GM19395 (cell line): ENCODE data around the gene ISCU.
"Not testable (repeated sequence)": the region's sequence is repeated elsewhere in the genome, so short reads cannot be mapped to it uniquely, and the experiment has no call there.

ENCODE experiments used
- ATAC-seq: cut with Tn5 transposase; IDR thresholded peaks from one replicate; pipeline ENCODE4 v1.9.1; 2021; ENCODE audit warnings: mild to moderate bottlenecking, moderate library complexity; ENCODE audit not compliant: unreplicated experiment

Gene ISCU

DNA sequence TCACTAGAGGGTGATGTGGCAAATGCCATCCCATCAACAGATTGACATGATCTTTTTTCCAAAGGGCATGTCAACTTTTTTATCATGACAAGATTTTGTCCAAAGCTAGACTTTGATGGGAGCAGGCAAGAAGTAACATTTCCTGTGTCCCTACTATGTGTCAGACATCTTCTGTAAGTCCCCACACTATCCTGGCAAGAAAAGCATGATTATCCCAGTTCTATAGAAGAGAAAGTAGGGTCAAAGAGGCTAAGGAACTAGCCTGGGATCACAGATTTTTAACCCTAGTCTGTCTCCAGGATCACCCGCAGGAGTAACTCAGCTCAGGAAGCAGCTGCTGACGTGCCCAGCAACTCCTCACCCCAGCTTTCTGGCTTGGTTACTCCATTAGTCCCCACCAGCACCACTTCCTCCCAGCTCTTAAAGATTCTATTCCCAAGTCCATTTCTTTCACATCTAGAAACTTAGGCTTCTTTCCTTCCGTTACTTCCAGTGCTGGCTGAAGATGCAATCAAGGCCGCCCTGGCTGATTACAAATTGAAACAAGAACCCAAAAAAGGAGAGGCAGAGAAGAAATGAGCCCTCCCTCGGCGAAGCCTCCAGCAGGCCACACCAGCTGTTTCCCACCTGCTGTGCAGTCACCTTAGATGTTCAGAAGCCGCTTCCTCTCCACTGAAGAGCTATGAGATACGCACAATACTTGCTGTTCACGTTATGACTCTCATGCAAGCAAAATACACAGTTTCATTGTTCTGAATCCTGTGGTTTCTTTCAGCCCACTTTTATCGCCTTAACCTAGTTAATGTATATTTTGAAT lies 6.2 kb downstream of the ISCU start:
- peak; percentile 78 for ATAC-seq

DNA sequence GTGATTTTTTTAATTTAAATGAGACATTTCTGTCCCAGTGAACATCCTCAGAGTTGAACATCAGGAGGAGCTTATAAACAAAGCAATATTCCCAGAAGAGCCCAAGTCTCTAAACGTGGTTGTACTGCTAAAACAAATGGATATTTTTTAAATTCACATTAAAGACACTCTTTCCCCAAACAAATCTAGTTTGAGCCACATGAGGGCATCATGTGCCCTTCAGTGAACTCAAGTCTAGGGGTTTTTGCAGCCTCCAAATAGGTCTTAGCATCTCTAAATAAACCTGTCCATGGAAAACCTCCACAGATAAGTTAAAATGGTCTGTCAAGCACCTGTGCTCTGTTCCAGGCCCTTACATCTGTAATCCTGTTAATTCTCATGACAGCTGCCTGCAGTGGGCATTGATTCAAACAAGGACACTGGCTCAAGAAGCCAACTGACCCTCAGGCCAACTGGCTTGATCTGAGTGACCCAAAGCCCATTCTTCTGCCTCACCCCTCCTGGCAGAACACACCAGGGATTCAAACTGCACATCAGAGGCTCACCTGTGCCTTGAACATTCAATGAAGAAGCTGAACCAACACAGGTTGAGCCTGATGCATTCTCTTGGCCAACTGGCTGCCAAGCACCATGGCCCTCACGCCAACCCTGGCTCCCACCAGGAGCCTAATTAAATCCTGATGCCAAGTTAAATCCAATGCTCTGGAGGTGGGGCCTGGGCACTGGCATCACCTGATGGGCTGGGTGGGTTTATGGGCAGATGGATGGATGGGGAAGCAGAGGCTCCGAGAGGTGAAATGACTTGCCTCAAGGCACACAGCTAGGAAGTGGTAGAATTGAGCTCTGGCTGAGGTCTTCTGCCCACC lies 8.6 kb downstream of the ISCU start:
- no peak for ATAC-seq

DNA sequence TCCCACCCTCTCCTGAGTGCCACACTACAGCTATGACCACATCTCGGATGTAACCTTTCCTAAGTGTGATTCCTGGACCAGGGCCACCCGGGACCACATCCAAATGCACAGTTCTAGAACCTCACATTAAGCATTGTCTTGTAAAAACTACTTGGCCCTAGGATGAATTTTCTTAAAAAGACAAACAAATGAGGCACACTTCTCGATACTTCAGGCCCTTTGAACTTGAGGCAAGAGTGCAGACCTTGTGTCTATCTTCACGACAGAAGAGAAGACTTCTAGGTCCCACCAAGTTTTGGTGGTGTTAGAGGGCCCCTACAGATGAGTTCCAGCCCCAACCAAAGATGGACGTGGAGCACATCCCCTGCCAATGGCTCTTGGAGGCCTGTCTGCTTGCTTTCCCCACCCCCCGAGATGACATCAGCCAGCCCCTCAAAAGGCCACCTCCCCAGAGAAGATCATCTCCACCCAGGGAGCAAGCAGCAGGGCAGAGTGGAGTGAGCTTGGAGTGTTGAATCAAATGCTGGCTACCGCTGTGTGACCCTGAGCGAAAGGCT lies 9.3 kb downstream of the ISCU start:
- no peak for ATAC-seq

DNA sequence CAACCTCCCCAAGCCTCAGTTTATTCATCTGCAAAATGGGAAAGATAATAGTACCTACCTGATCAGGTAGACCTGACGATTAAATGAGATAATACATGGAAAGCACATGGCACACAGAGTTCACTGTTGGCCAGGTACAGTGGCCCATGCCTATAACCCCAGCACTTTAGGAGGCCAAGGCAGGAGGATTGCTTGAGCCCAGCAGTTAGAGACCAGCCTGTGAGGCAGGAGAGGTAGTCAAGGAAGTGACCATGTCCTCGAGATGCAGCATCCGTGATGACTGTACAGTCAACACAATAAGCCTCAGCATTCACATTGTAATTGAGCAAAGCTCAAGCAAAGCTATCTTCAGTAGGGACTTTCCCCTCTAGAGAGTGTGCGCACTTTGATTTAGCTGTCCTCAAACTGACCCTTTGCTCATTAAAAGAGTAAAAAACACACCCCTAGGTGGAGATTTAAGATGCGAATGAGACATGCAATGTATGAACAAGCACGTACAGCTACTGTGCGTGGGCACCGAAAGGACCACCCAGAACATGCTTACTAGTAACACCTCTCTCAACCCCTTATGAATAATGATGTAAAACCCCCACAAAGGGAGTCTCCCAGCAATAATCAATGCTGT lies 9.9 kb downstream of the ISCU start:
- ATAC-seq, result no peak

DNA sequence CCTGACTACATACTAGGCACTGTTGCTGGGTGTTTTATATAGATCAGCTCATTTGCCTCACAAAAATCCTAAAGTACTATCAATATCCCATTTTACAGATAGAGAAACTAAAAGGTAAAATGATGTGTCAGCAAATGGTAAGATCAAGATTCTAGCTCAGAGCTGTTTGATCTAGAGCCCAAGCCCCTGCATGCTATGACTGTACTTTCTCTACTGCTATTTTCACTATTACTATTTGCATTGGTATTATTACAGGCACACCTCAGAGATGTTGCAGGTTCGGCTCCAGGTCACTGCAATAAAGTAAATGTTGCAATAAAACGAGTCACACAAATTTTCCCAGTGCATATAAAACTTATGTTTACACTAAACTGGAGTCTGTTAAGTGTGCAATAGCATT lies 10.9 kb downstream of the ISCU start:
- peak; percentile 33 for ATAC-seq

DNA sequence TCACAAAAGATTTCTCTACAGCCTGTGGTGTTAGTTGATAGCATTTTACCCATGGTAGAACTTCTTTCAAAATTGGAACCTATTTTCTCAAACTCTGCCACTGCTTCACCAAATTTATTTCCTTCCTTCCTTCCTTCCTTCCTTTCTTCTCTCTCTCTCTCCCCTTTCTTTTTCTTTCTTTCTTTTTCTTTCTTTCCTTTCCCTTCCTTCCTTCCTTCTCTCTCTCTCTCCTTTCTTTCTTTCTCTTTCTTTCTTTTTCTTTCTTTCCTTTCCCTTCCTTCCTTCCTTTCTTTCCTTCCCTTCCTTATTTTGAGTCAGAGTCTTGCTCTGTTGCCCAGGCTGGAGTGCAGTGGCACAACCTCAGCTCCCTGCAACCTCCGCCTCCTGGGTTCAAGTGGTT lies 11.9 kb downstream of the ISCU start:
- not testable (repeated sequence) for ATAC-seq

DNA sequence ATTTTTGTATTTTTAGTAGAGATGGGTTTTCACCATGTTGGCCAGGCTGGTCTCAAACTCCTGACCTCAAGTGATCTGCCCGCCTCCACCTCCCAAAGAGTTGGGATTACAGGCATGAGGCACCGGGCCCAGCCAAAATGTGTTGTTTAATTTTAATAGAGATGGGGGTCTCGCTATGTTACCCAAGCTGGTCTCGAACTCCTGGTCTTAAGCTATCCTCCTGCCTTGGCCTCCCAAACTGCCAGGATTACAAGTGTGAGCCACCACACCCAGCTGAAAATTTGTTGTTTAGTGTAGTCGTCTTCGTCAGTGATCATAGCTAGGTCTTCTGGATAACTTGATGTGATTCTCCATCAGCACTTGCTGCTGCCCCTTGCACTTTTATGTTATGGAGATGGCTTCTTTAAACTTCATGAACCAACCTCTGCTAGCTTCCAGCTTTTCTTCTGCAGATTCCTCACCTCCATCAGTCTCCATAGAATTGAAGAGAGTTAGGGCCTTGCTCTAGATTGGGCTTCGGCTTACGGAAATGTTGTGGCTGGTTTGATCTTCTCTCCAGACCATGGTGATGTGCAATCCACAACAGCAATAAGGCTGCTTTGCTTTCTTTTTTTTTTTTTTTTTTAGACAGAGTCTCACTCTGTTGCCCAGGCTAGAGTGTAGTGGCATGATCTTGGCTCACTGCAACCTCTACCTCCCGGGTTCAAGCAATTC lies 13.0 kb downstream of the ISCU start:
- no peak for ATAC-seq

DNA sequence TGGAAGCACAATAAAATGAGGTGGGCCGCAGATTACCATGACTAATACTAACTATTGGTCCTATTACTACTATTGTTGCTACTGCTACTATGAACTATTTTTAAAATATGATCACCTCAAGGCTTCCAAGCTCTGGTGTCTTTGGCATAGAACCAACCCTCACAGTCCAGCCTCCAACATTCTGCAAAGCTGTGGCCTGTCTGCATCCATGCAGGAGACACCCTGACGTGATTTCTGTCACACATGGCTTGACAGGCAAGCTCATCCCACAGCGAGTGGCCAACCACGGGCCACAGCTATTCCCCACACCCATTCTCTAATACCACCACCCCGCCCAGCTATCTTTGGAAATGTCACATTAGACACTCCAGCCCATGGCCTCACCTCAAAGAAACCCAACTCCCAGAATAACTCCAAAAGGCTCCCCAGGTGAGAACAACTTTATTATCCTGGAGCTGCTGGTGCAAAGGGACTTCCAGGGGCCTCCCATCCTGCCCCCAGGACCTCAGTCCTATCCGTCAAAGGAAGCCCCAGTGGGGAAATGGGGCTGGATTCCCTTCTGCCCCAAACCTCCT lies 14.4 kb downstream of the ISCU start:
- no peak for ATAC-seq

DNA sequence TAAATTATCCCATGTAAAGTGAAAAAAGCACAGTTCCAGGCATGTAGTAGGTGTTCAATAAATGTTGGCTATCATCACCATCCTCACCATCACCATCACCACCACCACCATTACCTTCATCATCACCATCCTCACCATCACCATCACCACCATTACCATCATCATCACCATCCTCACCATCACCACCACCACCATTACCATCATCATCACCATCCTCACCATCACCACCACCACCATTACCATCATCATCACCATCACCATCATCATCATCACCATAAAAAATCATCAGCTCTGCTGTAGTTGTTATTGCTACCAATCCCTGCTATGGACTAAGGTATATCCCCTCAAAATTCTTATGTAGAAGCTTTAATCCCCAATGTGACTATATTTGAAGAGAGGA lies 15.1 kb downstream of the ISCU start:
- no peak for ATAC-seq

DNA sequence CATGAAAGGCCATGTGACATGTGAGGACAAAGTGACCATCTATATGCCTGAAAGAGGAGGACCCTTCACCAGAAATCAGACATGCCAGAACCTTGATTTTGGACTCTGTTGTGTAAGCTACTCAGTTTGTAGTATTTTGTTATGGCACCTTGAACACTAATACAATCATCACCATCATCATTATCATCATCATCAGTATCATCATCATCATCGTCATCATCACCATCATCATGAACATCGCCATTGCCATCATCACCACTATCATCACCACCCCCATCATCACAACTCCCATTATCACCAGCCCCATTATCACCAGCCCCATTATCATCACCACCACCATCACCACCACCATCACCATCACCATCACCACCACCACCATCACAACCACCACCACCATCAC lies 15.9 kb downstream of the ISCU start:
- ATAC-seq, result no peak

DNA sequence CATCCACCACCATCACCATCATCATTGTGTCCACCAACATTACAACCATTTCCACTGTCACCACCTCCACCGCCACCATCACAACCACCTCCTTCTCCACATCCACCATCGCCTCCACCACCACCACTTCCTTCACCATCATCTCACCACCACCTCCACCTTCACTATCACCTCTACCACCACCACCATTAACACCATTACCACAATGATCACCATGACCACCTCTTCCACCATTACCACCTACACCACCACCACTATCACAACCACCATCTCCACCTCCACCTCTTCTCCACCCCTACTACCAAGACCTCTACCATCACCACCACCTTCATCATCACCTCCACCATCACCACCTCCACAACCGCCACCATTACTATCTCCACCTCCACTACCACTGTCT lies 16.4 kb downstream of the ISCU start:
- ATAC-seq, result no peak

DNA sequence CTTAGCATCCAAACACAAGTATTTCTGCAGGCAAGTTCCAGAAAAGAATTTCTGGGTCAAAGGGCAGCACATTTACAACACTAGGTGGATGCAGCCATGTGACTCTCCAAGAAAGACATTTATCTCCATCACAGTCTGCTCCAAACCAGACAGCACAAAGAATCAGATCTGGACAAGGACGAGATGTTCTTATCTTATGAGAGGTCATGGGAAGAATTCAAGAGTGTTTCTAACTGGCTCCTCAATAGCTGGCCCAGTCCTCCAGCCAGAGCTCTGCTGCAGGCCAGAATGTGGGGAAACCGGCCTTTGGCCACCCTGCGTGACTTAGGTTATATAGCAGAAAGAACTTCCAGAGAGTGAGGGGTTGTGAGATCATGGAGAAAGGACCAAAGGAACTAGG lies 18.1 kb downstream of the ISCU start:
- ATAC-seq, result no peak

DNA sequence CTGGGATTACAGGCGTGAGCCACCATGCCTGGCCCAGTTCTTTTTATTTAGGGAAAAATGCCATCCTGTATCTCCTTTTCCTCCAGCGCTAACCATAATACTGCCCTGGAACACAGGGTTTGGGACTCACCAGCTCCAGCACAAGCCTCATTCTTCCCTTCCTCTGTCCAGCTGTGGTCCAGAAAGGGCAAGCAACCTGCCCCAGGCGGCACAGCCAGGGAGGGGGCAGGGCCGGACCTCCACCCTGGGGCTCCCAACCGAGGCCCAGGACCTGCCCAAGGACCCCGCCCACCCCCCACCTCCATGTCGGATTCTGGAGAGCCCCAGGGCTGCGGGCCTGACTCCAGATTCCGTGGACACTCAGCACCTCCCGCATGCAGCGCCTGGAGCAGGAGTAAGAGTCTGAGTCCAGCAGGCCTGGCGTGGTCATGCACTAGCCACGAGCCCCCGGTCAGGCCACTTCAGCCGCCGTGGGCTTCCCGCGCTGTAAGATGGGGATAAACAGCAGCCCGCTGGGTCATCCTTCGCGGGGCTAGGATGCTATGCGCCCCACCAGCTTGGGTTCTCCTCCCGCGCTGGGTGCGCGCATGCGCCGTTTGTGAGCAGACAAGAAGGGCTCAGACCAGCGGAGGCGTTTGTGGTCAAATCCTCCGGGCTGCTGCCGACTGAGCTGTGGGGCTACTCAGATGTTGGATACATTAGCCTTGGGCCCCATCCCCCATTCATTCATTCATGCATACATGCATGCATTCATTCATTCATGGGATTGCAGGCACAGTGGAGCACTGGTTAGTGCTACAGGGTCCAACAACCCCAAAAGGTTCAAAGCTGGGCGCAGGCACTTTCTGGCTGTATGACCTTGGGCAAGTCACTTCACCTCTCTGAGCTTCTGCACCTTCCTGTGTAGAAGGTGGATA lies 19.2 kb downstream of the ISCU start:
- no peak for ATAC-seq

DNA sequence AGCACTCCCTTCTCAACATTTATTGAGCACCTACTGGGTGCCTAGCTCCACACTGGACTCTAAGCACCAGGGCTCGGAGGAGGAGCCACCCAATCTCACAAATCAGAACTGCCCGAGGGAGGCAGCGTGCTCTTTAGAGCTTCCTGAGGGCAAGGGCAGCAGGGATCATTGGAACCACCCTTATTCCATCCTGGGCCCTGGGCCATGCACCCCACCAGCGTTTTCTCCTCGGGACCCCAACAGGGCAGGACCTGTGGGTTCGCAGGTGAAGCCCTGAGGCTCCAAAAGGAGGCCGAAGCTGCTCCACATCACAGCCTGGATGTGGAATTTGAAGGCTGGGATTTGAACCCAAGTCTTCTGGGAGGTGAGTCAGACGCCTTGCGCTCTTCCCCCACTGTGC lies 20.1 kb downstream of the ISCU start:
- ATAC-seq, result no peak

DNA sequence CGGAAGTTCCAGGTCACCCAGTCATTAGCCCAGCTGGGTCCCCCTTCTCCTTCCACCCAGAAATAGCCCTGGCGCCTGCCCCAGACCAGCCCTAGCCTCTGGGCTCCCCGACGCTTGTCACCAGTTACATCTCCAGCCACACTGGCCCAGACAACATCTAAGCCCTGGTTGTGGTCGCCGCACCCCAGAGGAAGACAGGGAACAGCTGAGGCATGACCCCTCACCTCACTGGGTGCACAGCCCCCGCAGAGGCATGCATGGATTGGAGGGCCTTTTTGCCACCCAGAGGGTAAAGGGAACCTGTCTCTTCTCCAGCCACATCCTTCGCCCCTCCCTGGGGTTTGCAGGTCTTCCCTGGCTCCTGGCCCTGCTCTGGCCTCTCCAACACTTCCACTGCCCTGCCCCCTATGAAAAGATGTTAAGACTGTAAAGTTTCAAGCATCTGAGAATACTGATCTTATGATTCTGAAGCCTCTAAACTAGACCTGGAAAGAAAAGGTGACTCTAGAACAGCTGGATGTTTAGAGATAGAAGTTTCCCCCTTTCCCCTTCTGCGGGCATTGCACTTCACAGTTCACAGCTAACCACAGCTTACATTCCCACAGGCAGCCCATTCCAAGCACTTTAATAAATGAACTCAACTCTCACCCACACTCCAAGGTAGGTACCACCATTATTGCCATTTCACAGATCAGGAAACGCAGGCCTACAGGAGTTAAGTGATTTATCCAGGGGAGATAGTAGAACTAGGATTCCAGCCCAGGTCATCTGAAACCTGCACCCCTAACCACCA lies 20.8 kb downstream of the ISCU start:
- ATAC-seq, result no peak

DNA sequence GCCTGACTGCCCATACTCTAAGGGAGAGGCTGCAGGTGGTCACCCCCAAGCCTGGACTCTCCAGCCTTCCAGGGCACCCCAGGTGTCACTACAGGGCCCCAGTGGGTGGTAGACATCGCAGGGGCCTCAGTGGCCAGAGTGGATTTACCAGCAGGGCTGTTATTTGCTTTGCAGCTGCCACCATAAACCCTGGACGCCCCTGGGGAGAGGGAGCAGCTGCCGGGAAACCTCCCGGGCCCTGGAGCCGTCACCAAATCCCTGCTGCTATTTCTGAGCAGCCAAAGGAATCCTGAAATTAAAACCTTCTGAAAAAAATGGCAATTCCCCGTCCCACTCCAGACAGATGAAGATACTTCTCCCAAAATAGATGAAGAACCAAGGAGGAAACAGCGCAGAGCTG lies 21.6 kb downstream of the ISCU start:
- ATAC-seq, result no peak

DNA sequence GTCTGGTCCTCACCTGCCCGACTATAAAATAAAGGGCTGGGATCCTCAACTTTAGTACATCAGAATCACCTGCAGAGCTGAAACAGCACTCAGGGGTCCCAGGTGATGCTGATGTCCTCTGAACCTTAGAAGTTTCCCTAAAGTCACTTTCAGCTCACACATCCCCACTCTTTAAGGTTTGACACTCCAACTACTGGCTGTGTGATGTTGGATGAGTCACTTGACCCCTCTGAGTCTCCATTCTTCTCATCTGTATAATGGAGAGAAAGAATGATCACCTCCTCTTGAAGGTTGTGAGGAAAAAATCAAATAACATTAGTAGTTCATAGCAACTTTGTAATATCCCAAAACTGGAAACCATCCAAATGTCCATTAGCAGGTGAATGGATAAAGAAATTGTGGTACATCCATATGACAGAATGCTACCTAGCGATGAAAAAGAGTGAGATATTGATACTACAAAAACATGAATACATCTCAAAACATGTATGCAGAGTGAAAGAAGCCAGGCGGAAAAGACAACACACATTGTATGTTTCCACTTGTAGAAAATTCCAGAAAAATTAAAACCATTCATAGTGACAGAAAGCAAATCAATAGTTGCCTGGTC lies 22.2 kb downstream of the ISCU start:
- no peak for ATAC-seq

DNA sequence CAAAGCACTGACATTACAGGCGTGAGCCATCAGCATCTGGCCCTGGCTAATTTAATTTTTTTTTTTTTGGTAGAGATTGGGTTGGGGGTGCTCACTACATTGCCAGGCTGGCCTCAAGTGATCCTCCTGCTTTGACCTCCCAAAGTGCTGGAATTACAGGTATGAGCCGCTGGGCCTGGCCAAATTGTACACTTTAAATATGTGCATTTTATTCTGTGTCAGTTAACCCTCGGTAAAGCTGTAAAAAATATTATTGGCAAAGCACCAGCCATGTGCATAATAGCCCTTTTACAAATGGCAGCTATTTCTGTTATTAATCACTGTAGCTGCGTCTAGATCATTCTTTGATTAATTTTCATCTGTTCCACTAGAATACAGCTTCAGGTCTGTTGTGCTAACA lies 23.5 kb downstream of the ISCU start:
- no peak for ATAC-seq
